Measurements from ENCODE around the gene RAPGEF6.
"Not testable (repeated sequence)": the region's sequence is repeated elsewhere in the genome, so short reads cannot be mapped to it uniquely, and the experiment has no call there.

RAPGEF6 gene

GRCh38 chr5:131605086-131605485 lies 29.9 kb downstream of the RAPGEF6 start:
- DNase-seq = no peak

DNA sequence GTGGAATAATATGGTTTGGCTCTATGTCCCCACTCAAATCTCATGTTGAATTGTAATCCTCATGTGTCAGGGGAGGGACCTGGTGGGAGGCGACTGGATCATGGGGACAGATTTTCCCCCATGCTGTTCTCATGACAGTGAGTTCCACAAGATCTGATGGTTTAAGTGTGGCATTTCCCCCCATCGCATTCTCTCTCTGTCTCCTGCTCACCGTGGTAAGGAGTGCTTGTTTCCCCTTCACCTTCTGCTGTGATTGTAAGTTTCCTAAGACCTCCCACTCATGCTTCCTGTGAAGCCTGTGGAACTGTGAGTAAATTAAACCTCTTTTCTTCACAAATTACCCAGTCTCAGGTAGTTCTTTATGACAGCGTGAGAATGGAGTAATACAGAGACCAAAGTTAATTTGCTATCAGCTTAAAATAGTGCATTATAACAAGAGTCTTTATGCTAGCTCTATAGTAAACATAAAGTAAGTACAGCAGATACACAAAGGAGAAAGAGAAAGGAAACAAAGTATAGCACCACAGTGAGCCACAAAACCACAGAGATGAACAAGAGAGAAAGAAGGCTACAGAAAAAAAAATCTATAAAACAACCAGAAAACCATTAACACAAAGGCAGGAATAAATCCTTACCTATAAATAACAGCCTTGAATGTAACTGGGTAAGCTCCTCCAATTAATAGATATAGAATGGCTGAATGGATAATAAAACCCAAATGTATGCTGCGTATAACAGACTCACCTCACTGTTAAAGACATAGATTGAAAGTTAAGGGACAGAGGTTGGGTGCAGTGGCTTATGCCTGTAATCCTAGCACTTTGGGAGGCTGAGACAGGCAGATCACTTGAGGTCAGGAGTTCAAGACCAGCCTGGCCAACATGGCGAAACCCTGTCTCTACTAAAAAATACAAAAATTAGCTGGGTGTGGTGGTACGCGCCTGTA lies 39.7 kb downstream of the RAPGEF6 start:
- no peak for DNase-seq

DNA sequence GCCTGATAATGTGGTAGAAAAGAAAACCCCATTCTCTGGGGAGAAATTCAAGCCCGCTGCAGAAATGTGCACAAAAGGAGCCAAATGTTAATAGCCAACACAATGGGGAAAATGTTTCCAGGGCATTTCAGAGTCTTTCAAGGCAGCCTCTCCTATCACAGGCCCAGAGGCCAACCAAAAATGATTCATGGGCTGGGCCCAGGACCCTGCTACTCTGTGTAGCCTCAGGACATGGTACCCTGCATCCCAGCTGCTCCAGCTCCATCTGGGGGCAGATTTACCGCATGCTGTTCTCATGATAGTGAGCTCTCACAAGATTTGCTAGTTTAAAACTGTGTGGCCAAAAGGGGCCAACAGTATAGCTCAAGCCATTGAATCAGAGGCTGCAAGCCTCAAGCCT lies 41.1 kb downstream of the RAPGEF6 start:
- no peak for DNase-seq

GRCh38 chr5:131593436-131593835 lies 41.6 kb downstream of the RAPGEF6 start:
- not testable (repeated sequence) for DNase-seq

DNA sequence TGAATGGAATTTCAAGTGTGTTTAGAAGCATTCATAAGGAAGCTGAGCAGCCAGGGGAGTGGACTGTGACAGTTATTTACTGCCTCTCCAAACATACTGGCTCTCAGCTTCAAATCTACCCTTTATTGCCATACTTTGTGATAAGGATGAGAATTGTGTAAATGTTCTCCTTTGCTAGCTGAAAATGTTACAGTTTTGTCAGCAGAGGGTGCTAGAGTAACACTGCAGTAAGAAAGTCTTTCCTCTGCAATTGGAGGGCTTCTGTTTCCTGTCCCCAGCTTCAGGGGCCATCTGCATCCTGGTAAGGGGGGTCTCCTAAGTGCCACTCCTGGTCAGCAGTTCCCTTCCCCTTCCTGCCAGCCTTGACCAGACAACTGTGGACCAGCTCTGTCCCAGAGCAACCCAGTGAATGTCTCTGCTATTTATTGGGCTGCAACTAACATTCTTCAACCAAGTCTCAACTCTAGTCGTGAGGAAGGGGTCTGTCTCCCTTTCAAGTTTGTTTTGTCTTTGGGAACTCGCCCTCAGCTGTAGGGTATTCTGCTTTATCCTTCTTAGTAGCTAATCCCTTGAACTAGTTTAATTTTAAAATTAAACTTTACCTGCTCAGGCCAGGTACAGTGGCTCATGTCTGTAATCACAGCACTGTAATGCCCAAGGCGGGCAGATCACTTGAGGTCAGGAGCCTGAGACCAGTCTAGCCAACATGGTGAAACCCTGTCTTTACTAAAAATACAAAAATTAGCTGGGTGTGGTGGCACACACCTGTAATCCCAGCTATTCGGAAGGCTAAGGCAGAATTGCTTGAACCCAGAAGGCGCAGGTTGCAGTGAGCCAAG lies 45.3 kb downstream of the RAPGEF6 start:
- peak; percentile 51 for DNase-seq

DNA sequence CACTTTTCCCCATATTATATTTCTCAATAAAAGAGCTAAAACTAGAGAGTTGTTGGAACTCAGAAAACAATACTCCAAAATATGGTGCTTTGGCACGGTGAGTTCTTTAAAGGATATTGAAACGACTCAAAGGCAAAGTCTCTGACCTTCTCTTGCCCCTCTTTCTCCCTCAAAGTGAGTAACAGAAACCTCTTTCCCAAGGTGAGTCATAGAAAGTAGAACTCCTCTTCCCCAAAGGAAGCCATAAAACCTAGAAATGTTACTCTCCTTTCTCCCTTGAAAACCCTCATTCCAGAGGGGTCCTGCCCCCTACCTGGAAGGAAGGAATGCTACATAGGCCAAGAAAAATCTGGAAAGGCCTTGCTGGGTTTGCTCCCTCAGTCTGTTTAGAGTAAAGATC lies 47.5 kb downstream of the RAPGEF6 start:
- peak; percentile 48 for DNase-seq

DNA sequence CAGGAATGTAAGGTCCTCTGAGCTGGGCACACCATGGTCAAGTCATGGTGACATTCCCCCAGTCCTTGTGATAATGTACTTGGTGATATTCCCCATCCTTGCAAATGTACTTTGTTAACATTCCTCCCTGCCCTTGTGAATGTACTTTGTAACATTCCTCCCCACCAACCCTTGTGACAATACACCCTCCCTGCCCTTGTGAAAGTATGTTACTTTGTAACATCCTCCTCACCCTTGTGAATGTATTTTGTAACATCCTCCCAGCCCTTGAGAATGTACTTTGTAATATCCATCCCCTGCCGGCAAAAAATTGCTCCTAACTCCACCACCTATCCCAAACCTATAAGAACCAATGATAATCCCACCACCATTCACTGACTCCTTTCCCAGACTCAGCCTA lies 53.3 kb downstream of the RAPGEF6 start:
- no peak for DNase-seq

- DNase-seq = no peak
These were observed 54.9 kb downstream of the RAPGEF6 start for GRCh38 chr5:131579917-131580671.

GRCh38 chr5:131575660-131576227 lies 59.3 kb downstream of the RAPGEF6 start:
- DNase-seq = no peak

DNA sequence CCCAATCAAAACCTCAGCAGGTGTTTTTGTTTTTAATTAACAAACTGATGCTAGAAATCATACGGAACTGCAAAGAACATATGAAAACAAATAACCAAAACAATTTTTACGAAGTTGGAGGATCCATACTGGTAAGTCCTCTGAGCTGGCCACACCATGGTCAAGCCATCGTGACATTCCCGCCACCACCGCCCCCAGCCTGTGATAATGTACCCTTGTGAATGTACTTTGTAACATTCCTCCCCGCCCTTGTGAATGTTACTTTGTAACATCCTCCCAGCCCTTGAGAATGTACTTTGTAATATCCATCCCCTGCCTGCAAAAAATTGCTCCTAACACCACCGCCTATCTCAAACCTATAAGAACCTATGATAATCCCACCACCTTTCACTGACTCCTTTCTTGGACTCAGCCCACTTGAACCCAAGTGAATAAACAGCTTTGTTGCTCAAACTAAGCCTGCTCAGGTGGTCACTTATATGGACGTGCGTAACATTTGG lies 63.3 kb downstream of the RAPGEF6 start:
- no peak for DNase-seq

- DNase-seq = no peak
These were observed 64.3 kb downstream of the RAPGEF6 start for GRCh38 chr5:131570757-131571156.

- DNase-seq = no peak
These were observed 70.8 kb downstream of the RAPGEF6 start for GRCh38 chr5:131564229-131564652.

GRCh38 chr5:131563434-131564228 lies 71.4 kb downstream of the RAPGEF6 start:
- DNase-seq = no peak

- DNase-seq = no peak
These were observed 84.4 kb downstream of the RAPGEF6 start for GRCh38 chr5:131550606-131551005.

- no peak for DNase-seq
These were observed 86.9 kb downstream of the RAPGEF6 start for GRCh38 chr5:131548176-131548575.

GRCh38 chr5:131545845-131546244 lies 89.2 kb downstream of the RAPGEF6 start:
- DNase-seq = peak; percentile 84

- DNase-seq = no peak
These were observed 92.3 kb downstream of the RAPGEF6 start for GRCh38 chr5:131542723-131543122.

- peak; percentile 79 for DNase-seq
These were observed 93.3 kb downstream of the RAPGEF6 start for GRCh38 chr5:131541762-131542161.

GRCh38 chr5:131541071-131541470 lies 94.0 kb downstream of the RAPGEF6 start:
- peak; percentile 29 for DNase-seq

DNA sequence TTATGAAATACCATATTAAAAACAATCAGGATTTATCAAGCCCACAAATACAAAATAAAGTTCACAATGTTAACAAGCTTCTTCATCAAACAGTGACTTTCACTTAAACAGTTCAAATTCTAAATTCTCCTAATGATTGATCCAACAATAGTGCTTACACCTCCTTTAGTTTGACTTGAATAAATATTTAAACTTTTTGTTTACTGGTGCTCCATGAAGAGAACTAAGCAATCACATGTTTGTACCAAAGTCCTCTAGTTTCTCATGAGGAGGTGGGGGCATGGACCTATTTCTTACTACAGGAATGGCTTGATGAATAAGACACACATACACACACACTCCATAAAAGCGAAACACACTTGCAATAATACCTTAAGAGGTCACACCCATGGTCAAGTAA lies 95.8 kb downstream of the RAPGEF6 start:
- DNase-seq = no peak

GRCh38 chr5:131538177-131538593 lies 96.8 kb downstream of the RAPGEF6 start:
- DNase-seq = peak; percentile 67

All from fibroblast of skin of right biceps (primary cell).